Endometrial microvascular endothelial cells (primary cell): ENCODE measurements around the gene FKBP15. TPM values are rescaled to one million over a fixed set of nuclear protein-coding genes. Genes with fewer than 3 reads are reported as not detected.

Experiments
- in situ Hi-C: cut with HindIII; loops from 2 replicates; pipeline ENCODE4 v1.10.0; 2017; ENCODE audit warnings: low sequenced_read_pairs, low pct_unique_long_range_greater_than_20kb; ENCODE audit errors: inconsistent ontology term
- total RNA-seq: library from RNA; depleted of rRNA; stranded (reverse); fragments of >200 nt; gene quantifications from one replicate; pipeline ENCODE4 v1.2.3, GENCODE V29; 2015; ENCODE audit errors: inconsistent ontology term

Gene FKBP15
- total RNA-seq, 1 donor from 2014 or later = 21.1 TPM

- in situ Hi-C loops = no loop called here
These were observed 34.8 kb downstream of the FKBP15 start for GRCh38 chr9:113186137-113186755.

DNA sequence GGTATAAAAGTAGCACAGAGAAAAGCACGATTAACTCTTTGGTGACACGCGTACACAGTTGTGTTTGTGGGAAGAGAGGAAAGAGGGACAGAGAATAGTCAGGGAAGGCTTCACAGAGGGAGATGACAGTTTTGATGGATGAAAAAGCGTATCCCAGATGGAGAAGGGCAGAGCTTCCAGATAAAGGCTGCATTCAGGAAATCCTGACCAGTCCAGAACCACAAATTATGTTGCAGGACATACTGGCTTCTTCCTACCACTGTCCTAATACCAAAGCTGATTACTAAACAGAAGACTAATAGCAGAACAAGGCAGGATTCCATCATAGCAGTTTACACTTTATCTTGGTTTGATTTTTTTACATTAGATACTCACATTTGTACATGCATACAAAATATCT, 35.8 kb downstream of the FKBP15 start:
- in situ Hi-C loops = no loop called here

DNA sequence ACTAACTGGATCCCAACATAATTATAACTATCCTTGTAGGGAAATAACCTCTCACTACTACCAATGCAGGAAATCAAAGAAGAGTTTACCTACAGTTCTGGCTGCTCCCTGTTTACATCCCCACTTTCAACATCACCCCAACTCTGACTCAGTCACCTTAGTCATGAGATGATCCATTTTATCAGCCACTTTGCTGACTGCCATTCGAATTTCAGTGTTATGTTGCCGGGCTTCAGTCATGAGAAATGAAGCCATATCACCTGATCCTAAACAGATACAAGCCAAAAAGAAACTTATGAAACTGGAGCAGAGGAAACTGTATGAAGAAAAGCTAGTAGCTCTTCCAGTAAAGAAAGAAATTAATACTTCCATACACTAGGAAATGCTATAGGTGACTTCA, 36.5 kb downstream of the FKBP15 start:
- in situ Hi-C loops = no loop called here

DNA sequence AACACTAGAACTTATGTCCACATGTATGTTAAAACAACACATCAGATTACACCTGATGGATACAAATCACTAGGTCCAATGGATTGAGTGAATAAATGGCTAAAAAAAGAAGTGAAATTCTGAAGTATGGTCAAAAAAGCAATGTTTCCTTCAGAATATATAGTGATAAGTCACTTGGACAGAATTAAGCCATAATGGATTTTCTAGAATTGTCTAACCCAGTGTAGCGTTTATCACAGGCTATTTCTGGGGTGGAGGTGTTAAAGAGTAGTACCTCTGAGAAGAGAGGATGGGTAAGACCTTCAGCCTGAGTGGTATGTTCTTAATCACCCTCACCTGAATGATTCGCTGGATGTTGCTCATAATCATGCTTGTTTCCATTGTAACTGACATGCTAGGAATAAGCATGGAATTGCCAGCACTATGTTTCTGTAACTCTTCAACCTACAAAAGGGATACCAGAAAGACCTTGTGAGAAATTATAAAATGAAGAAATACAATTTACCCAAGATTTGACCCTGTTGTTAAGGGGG, 37.1 kb downstream of the FKBP15 start:
- in situ Hi-C loops = no loop called here

DNA sequence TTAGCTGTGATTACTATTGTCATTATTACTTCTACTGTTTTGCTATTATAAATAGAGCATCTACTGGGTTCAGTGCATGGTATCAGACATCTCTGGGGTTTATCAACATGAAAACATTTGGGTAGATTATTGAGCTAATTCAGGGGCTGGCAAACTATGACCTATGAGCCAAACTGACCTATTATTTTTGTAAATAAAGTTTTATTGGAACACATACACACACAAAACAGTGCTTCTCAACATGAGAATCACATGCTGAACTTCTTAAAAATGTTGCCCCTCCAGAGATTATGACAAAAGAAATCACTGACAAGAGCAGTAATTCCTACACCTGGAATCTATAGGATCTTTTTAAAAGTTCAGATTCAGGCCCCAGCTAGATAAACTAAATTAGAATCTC, 39.9 kb downstream of the FKBP15 start:
- in situ Hi-C loops = no loop called here

- in situ Hi-C loops = no loop called here
These were observed 41.2 kb downstream of the FKBP15 start for GRCh38 chr9:113179839-113180238.

DNA sequence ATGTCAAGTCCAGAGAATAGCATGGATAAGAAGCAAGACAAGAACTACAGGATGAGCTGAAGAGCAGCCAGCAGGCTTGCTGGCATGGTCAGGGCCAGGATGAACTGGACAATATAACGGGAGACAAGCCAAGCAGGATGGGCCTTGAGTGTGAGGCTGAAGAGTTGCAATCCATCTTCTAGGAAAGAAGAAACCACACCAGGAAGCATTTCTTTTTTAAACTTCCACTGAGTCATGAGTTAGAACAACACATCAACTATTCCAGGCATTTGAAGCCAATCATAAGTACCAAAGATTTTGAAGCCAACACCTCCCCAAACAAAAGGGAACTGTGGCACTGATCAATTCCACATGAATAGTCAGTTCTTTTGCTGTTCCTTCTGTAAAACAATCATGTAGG, 43.0 kb downstream of the FKBP15 start:
- in situ Hi-C loops = no loop called here

- in situ Hi-C loops = no loop called here
These were observed 43.8 kb downstream of the FKBP15 start for GRCh38 chr9:113177251-113177650.

- in situ Hi-C loops = no loop called here
These were observed 44.3 kb downstream of the FKBP15 start for GRCh38 chr9:113176803-113177202.

DNA sequence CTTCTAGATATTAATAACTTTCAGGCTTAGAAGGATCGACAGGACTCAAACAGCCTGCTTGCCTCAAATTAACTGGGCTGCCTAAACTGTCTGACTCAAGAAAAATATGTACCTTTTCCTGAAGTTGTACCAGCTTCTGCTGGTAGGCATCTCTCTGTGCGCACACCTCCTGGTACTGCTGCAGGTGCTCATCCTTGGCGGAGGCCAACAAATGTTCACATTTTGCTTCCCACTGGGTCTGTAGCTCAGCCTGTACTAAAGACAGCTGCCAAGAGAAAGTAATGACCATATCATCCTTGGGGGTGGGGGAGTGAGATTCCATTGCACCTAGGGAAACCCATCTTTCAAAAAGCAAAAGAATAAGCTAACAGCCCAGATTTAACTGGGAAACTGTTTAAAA, 47.7 kb downstream of the FKBP15 start:
- in situ Hi-C loops = no loop called here

DNA sequence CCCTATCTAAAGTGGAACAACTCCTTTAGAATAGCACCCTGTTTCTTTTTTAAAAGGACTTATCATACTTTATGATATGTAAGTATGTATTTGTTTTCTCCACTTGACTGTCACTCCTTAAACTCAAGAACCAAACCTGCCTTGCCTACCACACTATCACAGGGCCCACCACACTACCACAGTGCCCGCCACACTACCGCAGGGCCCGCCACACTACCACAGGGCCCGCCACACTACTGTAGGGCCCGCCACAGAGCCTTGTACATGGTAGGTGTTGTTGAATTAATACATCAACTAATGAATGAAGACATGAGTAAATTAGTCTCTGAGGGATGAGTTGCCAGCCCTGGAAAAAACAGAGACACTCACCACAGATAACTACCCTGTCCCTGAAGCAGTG, 52.3 kb downstream of the FKBP15 start:
- in situ Hi-C loops = no loop called here

DNA sequence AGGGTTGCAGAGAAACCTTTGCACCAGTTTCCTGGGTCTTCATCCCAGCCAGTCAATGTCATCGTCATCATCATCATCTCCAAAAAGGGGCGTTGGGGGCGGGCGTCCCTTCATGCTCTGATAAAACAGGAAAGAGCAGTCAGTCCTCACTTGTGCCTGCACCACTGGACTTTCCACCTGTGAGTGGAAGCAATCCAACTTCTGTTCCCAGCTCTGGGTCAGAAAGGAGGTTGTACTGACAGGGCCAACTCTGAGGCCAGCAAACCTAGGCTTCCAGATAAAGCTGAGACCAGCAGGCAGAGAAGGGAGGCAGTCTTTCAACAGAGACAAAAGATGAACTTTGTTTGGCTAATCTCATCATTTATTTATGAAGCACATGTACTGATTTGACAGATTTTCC, 55.0 kb downstream of the FKBP15 start:
- in situ Hi-C loops = no loop called here

GRCh38 chr9:113164536-113165300, 56.4 kb downstream of the FKBP15 start:
- in situ Hi-C loops = no loop called here

- in situ Hi-C loops = no loop called here
These were observed 58.1 kb downstream of the FKBP15 start for GRCh38 chr9:113163001-113163400.

GRCh38 chr9:113160571-113160970, 60.5 kb downstream of the FKBP15 start:
- in situ Hi-C loops = no loop called here

- in situ Hi-C loops = no loop called here
These were observed 62.6 kb downstream of the FKBP15 start for GRCh38 chr9:113158446-113158845.

GRCh38 chr9:113156880-113157279, 64.2 kb downstream of the FKBP15 start:
- in situ Hi-C loops = no loop called here

DNA sequence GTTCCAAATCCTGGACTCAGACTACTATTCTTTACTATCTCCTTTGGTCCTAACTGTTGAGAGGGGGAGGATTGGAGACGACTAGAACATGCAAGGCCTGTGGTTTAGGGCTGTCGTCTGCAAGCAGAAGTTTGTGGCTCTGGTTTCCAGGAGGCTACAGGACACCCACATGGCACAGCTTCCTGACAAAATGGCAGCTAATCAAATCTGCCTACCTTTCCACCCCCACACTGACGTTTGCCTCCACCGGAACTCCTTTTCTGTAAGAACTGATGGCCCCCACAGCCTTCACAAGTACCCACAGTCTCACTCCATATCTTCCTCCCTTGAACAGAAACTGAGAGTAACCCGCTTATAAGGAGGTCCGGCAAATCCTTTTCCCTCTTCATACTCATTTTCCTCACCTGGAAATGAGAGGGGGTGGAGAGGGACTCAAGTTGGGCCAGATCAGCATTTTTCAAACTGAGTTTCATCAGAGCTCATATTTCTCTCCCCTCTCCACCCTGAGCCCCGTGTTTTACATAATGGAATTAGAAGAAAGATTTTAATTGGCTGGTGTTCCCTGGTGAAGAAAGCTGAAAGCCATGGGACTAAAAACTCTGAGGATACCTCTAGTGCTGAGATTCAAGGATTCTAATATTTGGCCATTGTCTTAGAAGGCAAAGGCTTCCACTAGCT, 65.0 kb downstream of the FKBP15 start:
- in situ Hi-C loops = no loop called here

GRCh38 chr9:113154946-113155345, 66.1 kb downstream of the FKBP15 start:
- in situ Hi-C loops = no loop called here

GRCh38 chr9:113154471-113154870, 66.6 kb downstream of the FKBP15 start:
- in situ Hi-C loops = no loop called here
